Activated CD4-positive, alpha-beta T cell treated with anti-CD3 and anti-CD28 coated beads, Interleukin-2, amount 50 U/mL, for 48 hours (primary cell): Measurements from ENCODE around the gene GFRA1.
A peak's percentile ranks its signal among the peaks of the same experiment; 100 is the strongest.

ENCODE experiments used
- DNase-seq, 2 experiments: peaks; one replicate each; pipeline ENCODE4 v3.0.0-alpha.2; 2020

Gene GFRA1

GRCh38 chr10:116121640-116122525, 151.1 kb downstream of the GFRA1 start:
- no peak for DNase-seq

GRCh38 chr10:116120688-116121455, 152.1 kb downstream of the GFRA1 start:
- peak in 1 of 2 experiments; percentile 1 for DNase-seq

- no peak for DNase-seq
Measured at GRCh38 chr10:116118847-116119246, 154.2 kb downstream of the GFRA1 start.

- DNase-seq = no peak
Measured at GRCh38 chr10:116115797-116116196, 157.2 kb downstream of the GFRA1 start.

- no peak for DNase-seq
Measured at GRCh38 chr10:116115036-116115641, 157.9 kb downstream of the GFRA1 start.

- no peak for DNase-seq
Measured at GRCh38 chr10:116113721-116114501, 159.1 kb downstream of the GFRA1 start.

GRCh38 chr10:116112232-116113231, 160.5 kb downstream of the GFRA1 start:
- DNase-seq = no peak

GRCh38 chr10:116111483-116112095, 161.4 kb downstream of the GFRA1 start:
- DNase-seq = no peak

GRCh38 chr10:116110736-116111135, 162.3 kb downstream of the GFRA1 start:
- DNase-seq = no peak

- DNase-seq = no peak
Measured at GRCh38 chr10:116109881-116110280, 163.1 kb downstream of the GFRA1 start.

- no peak for DNase-seq
Measured at GRCh38 chr10:116109481-116109880, 163.5 kb downstream of the GFRA1 start.

GRCh38 chr10:116108095-116108494, 164.9 kb downstream of the GFRA1 start:
- DNase-seq = no peak

GRCh38 chr10:116106611-116107010, 166.4 kb downstream of the GFRA1 start:
- no peak for DNase-seq

GRCh38 chr10:116105264-116105663, 167.7 kb downstream of the GFRA1 start:
- DNase-seq = no peak

GRCh38 chr10:116104210-116104932, 168.6 kb downstream of the GFRA1 start:
- DNase-seq = no peak

- DNase-seq = no peak
Measured at GRCh38 chr10:116103668-116104067, 169.3 kb downstream of the GFRA1 start.

- DNase-seq = no peak
Measured at GRCh38 chr10:116101616-116102315, 171.2 kb downstream of the GFRA1 start.

- no peak for DNase-seq
Measured at GRCh38 chr10:116100984-116101383, 172.0 kb downstream of the GFRA1 start.

- no peak for DNase-seq
Measured at GRCh38 chr10:116099023-116099420, 174.0 kb downstream of the GFRA1 start.
